ENCODE measurements around the gene REM2.

Gene REM2

DNA sequence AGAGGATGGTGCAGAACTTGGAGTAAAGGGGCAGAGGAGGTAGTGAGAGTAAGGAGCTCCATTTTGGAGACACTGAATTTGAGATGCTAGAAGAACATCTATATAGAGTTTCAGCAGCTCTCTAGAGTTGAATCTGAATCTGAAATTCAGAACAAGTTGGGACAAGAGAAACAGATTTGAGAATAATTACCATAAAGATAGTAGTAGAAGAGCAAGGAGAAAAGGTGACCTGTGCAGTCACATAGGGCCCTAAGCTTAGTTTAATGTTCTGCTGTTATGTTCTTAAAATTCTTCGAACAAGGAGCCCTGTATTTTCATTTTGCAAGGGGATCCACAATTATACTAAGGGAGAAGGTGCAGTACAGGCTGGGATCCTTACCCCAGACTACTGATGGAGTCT is 7.4 kb downstream of the REM2 start:
- Histone ChIP-seq H2BK5ac (ENCODE audit: low read depth, low read length, poor library complexity, severe bottlenecking) (no peak overlapping the region), H3K79me1 (replicated peaks; ENCODE audit: low read length, poor library complexity, severe bottlenecking) (peaks cover 6% of the 10 kb centered on the region), H3K4me1 (ENCODE audit: control insufficient read depth, insufficient read depth, low read depth, low read length) (peaks cover 11% of the 10 kb centered on the region), H2BK15ac (ENCODE audit: low read depth, poor library complexity, severe bottlenecking) (no peak overlapping the region), H2BK12ac (ENCODE audit: low read length in 2 of 2) (no peak overlapping the region), H3K9me3 (ENCODE audit: control insufficient read depth, low read length) (no peaks in the 10 kb centered on the region), H4K8ac (ENCODE audit: low read length) (no peak overlapping the region), H3K4ac (ENCODE audit: low read depth in 1 of 2, low read length in 2 of 2) (no peak overlapping the region), H3K27ac (ENCODE audit: low read length, poor library complexity, severe bottlenecking) (no peak overlapping the region), H2AFZ (ENCODE audit: low read depth, low read length) (no peak overlapping the region), H3K4me3 (ENCODE audit: insufficient read depth in 1 of 2, low read depth in 1 of 2, low read length in 2 of 2) (no peak overlapping the region), H3K23ac (ENCODE audit: low read length in 2 of 2) (no peak overlapping the region), H3K9ac (ENCODE audit: low read length) (no peak overlapping the region), H2BK120ac (ENCODE audit: low read depth, low read length) (no peak overlapping the region), H3K36me3 (ENCODE audit: control insufficient read depth in 1 of 2, insufficient read depth in 2 of 2, low read depth in 1 of 2, low read length in 2 of 2) (peaks cover 0 to 11% of the 10 kb centered on the region in 2 experiments), H2AK5ac (ENCODE audit: low read length, severe bottlenecking) (no peak overlapping the region), H3K18ac (ENCODE audit: low read depth in 1 of 2, low read length in 2 of 2) (no peak overlapping the region), H3K27me3 (ENCODE audit: control insufficient read depth in 1 of 2, insufficient read depth in 1 of 2, low read length in 2 of 2) (no peaks in the 10 kb centered on the region), H3K14ac (ENCODE audit: low read length in 2 of 2) (no peak overlapping the region), H3K4me2 (ENCODE audit: low read length, poor library complexity, severe bottlenecking) (no peak overlapping the region), H4K91ac (ENCODE audit: low read length) (no peak overlapping the region)
- no peak for DNase-seq
- 98% methylated on average over 1 of the region's 1 CpG for WGBS

DNA sequence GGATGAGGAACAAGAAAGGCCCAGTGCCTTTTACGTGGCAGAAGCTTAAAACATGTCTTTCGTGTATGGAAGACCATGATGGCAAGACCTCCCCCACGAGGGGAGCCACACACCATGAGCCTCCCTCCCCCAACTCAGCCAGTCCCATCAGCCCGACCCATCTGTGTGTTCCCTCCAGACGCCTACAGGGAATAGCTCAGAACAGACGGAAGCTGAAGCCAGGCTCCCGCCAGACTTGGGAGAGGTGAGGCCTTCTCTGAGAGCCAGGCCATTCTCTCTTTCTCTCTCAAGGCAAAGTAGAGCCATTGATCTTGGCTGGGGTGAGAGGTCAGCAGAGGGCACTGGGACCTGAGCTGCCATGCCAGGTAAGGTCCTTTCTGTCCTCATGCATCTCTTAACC is 9.5 kb downstream of the REM2 start:
- H3K27me3 ChIP-seq (ENCODE audit: control insufficient read depth in 1 of 2, insufficient read depth in 1 of 2, low read length in 2 of 2), result no peaks in the 10 kb centered on the region
- no peak overlapping the region for H3K27ac ChIP-seq (ENCODE audit: low read length, poor library complexity, severe bottlenecking)
- no peak overlapping the region for H3K18ac ChIP-seq (ENCODE audit: low read depth in 1 of 2, low read length in 2 of 2)
- 90% methylated on average over 7 of the region's 7 CpGs for WGBS
- H2AFZ ChIP-seq (ENCODE audit: low read depth, low read length), result no peak overlapping the region
- H3K23ac ChIP-seq (ENCODE audit: low read length in 2 of 2), result no peak overlapping the region
- H3K9ac ChIP-seq (ENCODE audit: low read length), result no peak overlapping the region
- no peak for DNase-seq
- no peak overlapping the region for H2BK5ac ChIP-seq (ENCODE audit: low read depth, low read length, poor library complexity, severe bottlenecking)
- H3K79me1 ChIP-seq (replicated peaks; ENCODE audit: low read length, poor library complexity, severe bottlenecking), result peaks cover 6% of the 10 kb centered on the region
- no peak overlapping the region for H4K91ac ChIP-seq (ENCODE audit: low read length)
- H2BK15ac ChIP-seq (ENCODE audit: low read depth, poor library complexity, severe bottlenecking), result no peak overlapping the region
- H2AK5ac ChIP-seq (ENCODE audit: low read length, severe bottlenecking), result no peak overlapping the region
- no peak overlapping the region for H3K4me2 ChIP-seq (ENCODE audit: low read length, poor library complexity, severe bottlenecking)
- no peak overlapping the region for H3K4me3 ChIP-seq (ENCODE audit: insufficient read depth in 1 of 2, low read depth in 1 of 2, low read length in 2 of 2)
- H3K4me1 ChIP-seq (ENCODE audit: control insufficient read depth, insufficient read depth, low read depth, low read length), result peaks cover 5% of the 10 kb centered on the region
- H3K9me3 ChIP-seq (ENCODE audit: control insufficient read depth, low read length), result no peaks in the 10 kb centered on the region
- no peak overlapping the region for H4K8ac ChIP-seq (ENCODE audit: low read length)
- no peak overlapping the region for H3K4ac ChIP-seq (ENCODE audit: low read depth in 1 of 2, low read length in 2 of 2)
- no peak overlapping the region for H2BK12ac ChIP-seq (ENCODE audit: low read length in 2 of 2)
- H3K36me3 ChIP-seq (ENCODE audit: control insufficient read depth in 1 of 2, insufficient read depth in 2 of 2, low read depth in 1 of 2, low read length in 2 of 2), result peaks cover 0 to 11% of the 10 kb centered on the region in 2 experiments
- no peak overlapping the region for H2BK120ac ChIP-seq (ENCODE audit: low read depth, low read length)
- H3K14ac ChIP-seq (ENCODE audit: low read length in 2 of 2), result no peak overlapping the region

DNA sequence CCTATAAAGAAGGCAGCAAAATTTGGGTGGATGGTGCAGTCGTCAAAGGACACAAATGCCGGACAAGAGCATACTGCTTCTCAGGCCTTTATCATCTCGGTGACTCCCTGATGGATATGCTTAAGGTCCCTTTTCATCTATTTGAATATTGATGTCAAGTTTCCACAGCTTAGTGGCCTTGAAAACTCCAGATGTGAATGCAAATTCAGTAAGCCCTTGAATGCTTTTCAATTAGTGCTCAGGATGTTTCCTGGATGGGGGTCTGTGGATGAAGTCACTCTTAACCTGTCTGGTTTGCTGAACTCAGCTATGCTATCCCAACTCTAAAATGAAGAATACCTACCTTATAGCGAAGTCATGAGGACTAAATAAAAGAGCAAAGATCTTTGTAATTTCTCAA is 10.7 kb downstream of the REM2 start:
- H3K79me1 ChIP-seq (replicated peaks; ENCODE audit: low read length, poor library complexity, severe bottlenecking), result peaks cover 2% of the 10 kb centered on the region
- peaks cover 0 to 7% of the 10 kb centered on the region in 2 experiments for H3K36me3 ChIP-seq (ENCODE audit: control insufficient read depth in 1 of 2, insufficient read depth in 2 of 2, low read depth in 1 of 2, low read length in 2 of 2)
- no peaks in the 10 kb centered on the region for H3K4me1 ChIP-seq (ENCODE audit: control insufficient read depth, insufficient read depth, low read depth, low read length)
- H3K18ac ChIP-seq (ENCODE audit: low read depth in 1 of 2, low read length in 2 of 2), result no peak overlapping the region
- no peak overlapping the region for H2BK120ac ChIP-seq (ENCODE audit: low read depth, low read length)
- no peak overlapping the region for H2BK12ac ChIP-seq (ENCODE audit: low read length in 2 of 2)
- H3K4me3 ChIP-seq (ENCODE audit: insufficient read depth in 1 of 2, low read depth in 1 of 2, low read length in 2 of 2), result no peak overlapping the region
- no peak for DNase-seq
- no peak overlapping the region for H3K9ac ChIP-seq (ENCODE audit: low read length)
- no peak overlapping the region for H3K27ac ChIP-seq (ENCODE audit: low read length, poor library complexity, severe bottlenecking)
- no peak overlapping the region for H2AK5ac ChIP-seq (ENCODE audit: low read length, severe bottlenecking)
- no peak overlapping the region for H4K91ac ChIP-seq (ENCODE audit: low read length)
- no peak overlapping the region for H2AFZ ChIP-seq (ENCODE audit: low read depth, low read length)
- H4K8ac ChIP-seq (ENCODE audit: low read length), result no peak overlapping the region
- H3K27me3 ChIP-seq (ENCODE audit: control insufficient read depth in 1 of 2, insufficient read depth in 1 of 2, low read length in 2 of 2), result no peaks in the 10 kb centered on the region
- WGBS, result 95% methylated on average over 3 of the region's 4 CpGs
- no peak overlapping the region for H3K23ac ChIP-seq (ENCODE audit: low read length in 2 of 2)
- no peak overlapping the region for H3K4me2 ChIP-seq (ENCODE audit: low read length, poor library complexity, severe bottlenecking)
- H2BK5ac ChIP-seq (ENCODE audit: low read depth, low read length, poor library complexity, severe bottlenecking), result no peak overlapping the region
- H3K9me3 ChIP-seq (ENCODE audit: control insufficient read depth, low read length), result no peaks in the 10 kb centered on the region
- H3K4ac ChIP-seq (ENCODE audit: low read depth in 1 of 2, low read length in 2 of 2), result no peak overlapping the region
- H3K14ac ChIP-seq (ENCODE audit: low read length in 2 of 2), result no peak overlapping the region
- no peak overlapping the region for H2BK15ac ChIP-seq (ENCODE audit: low read depth, poor library complexity, severe bottlenecking)

- H4K8ac ChIP-seq (ENCODE audit: low read length), result no peak overlapping the region
- H3K36me3 ChIP-seq (ENCODE audit: control insufficient read depth in 1 of 2, insufficient read depth in 2 of 2, low read depth in 1 of 2, low read length in 2 of 2), result peaks cover 2 to 7% of the 10 kb centered on the region in 2 experiments
- WGBS, result 100% methylated on average over 1 of the region's 1 CpG
- H3K4me1 ChIP-seq (ENCODE audit: control insufficient read depth, insufficient read depth, low read depth, low read length), result no peaks in the 10 kb centered on the region
- H3K4ac ChIP-seq (ENCODE audit: low read depth in 1 of 2, low read length in 2 of 2), result no peak overlapping the region
- H2AK5ac ChIP-seq (ENCODE audit: low read length, severe bottlenecking), result no peak overlapping the region
- H2BK120ac ChIP-seq (ENCODE audit: low read depth, low read length), result no peak overlapping the region
- no peak overlapping the region for H3K14ac ChIP-seq (ENCODE audit: low read length in 2 of 2)
- no peak overlapping the region for H3K9ac ChIP-seq (ENCODE audit: low read length)
- no peak overlapping the region for H2BK12ac ChIP-seq (ENCODE audit: low read length in 2 of 2)
- H2BK5ac ChIP-seq (ENCODE audit: low read depth, low read length, poor library complexity, severe bottlenecking), result no peak overlapping the region
- H2BK15ac ChIP-seq (ENCODE audit: low read depth, poor library complexity, severe bottlenecking), result no peak overlapping the region
- H3K23ac ChIP-seq (ENCODE audit: low read length in 2 of 2), result no peak overlapping the region
- H3K4me2 ChIP-seq (ENCODE audit: low read length, poor library complexity, severe bottlenecking), result no peak overlapping the region
- H3K79me1 ChIP-seq (replicated peaks; ENCODE audit: low read length, poor library complexity, severe bottlenecking), result no peaks in the 10 kb centered on the region
- DNase-seq, result no peak
- no peak overlapping the region for H3K18ac ChIP-seq (ENCODE audit: low read depth in 1 of 2, low read length in 2 of 2)
- H3K27ac ChIP-seq (ENCODE audit: low read length, poor library complexity, severe bottlenecking), result no peak overlapping the region
- no peak overlapping the region for H4K91ac ChIP-seq (ENCODE audit: low read length)
- no peak overlapping the region for H3K4me3 ChIP-seq (ENCODE audit: insufficient read depth in 1 of 2, low read depth in 1 of 2, low read length in 2 of 2)
- no peak overlapping the region for H2AFZ ChIP-seq (ENCODE audit: low read depth, low read length)
- no peaks in the 10 kb centered on the region for H3K9me3 ChIP-seq (ENCODE audit: control insufficient read depth, low read length)
- no peaks in the 10 kb centered on the region for H3K27me3 ChIP-seq (ENCODE audit: control insufficient read depth in 1 of 2, insufficient read depth in 1 of 2, low read length in 2 of 2)
Observed at GRCh38 chr14:22895402-22895801, 12.4 kb downstream of the REM2 start.
